GM06990 (cell line): ENCODE data around the gene WDFY1.

Experiments used
- DNase-seq: peaks from one replicate; pipeline ENCODE4 v3.0.0-alpha.2; 2011; ENCODE audit not compliant: insufficient read length; ENCODE audit errors: extremely low read depth
- H3K27me3 ChIP-seq: replicated peaks from 2 replicates; pipeline ENCODE4 v1.6.0; 2011; ENCODE audit warnings: low read length; ENCODE audit not compliant: control insufficient read depth, insufficient read depth
- H3K36me3 ChIP-seq: 2 replicates; pipeline ENCODE4 v1.5.1; 2011; ENCODE audit warnings: low read length; ENCODE audit not compliant: control insufficient read depth, insufficient read depth
- H3K4me3 ChIP-seq: replicated peaks from 2 replicates; pipeline ENCODE4 v1.5.1; 2011; ENCODE audit warnings: low read depth, mild to moderate bottlenecking, control low read depth, low read length
- CTCF ChIP-seq: IDR thresholded peaks from 2 replicates; pipeline ENCODE4 v1.5.1; 2011; ENCODE audit warnings: low read length, control low read depth, mild to moderate bottlenecking, inconsistent platforms; ENCODE audit not compliant: insufficient read depth, poor library complexity, severe bottlenecking

Gene WDFY1

GRCh38 chr2:223887127-223887526, 58.0 kb downstream of the WDFY1 start:
- no peaks in the 10 kb centered on the region for H3K27me3 ChIP-seq
- no peak overlapping the region for H3K4me3 ChIP-seq
- H3K36me3 ChIP-seq, result peaks cover 2% of the 10 kb centered on the region; the same call in 1 of the 2 replicates
- DNase-seq, result no peak
- TF ChIP-seq CTCF, result no peak

- no peak for TF ChIP-seq CTCF
- Histone ChIP-seq H3K36me3 (peaks cover 2% of the 10 kb centered on the region; the same call in 1 of the 2 replicates), H3K4me3 (no peak overlapping the region), H3K27me3 (no peaks in the 10 kb centered on the region)
- DNase-seq, result no peak
These were observed 58.4 kb downstream of the WDFY1 start for GRCh38 chr2:223886726-223887125.

GRCh38 chr2:223884399-223884798, 60.7 kb downstream of the WDFY1 start:
- Histone ChIP-seq H3K27me3 (no peaks in the 10 kb centered on the region), H3K4me3 (no peak overlapping the region), H3K36me3 (peaks cover 9% of the 10 kb centered on the region)
- no peak for TF ChIP-seq CTCF
- DNase-seq, result peak; percentile 33

GRCh38 chr2:223882715-223883114, 62.4 kb downstream of the WDFY1 start:
- TF ChIP-seq CTCF, result no peak
- DNase-seq, result no peak
- H3K4me3 ChIP-seq, result no peak overlapping the region
- H3K36me3 ChIP-seq, result peaks cover 9% of the 10 kb centered on the region
- H3K27me3 ChIP-seq, result no peaks in the 10 kb centered on the region

GRCh38 chr2:223880796-223881195, 64.3 kb downstream of the WDFY1 start:
- Histone ChIP-seq H3K36me3 (peaks cover 9% of the 10 kb centered on the region), H3K27me3 (no peaks in the 10 kb centered on the region), H3K4me3 (no peak overlapping the region)
- no peak for TF ChIP-seq CTCF
- no peak for DNase-seq
